Mesenchymal stem cell (in vitro differentiated cells and primary cell): ENCODE results near the gene RIMS1.

Experiments
- DNase-seq: peaks from one replicate; pipeline ENCODE4 v3.0.0-alpha.2; 2013
- H2AFZ ChIP-seq: one replicate; pipeline ENCODE4 v1.6.1; 2013; ENCODE audit warnings: low read depth, mild to moderate bottlenecking, control low read depth, inconsistent platforms, low read length, moderate library complexity
- H2AK5ac ChIP-seq: 2 replicates; pipeline ENCODE4 v1.6.1; 2013; ENCODE audit warnings: low read length, moderate library complexity, mild to moderate bottlenecking, inconsistent platforms; ENCODE audit not compliant: severe bottlenecking
- H2BK120ac ChIP-seq: one replicate; pipeline ENCODE4 v1.6.1; 2013; ENCODE audit warnings: low read depth, mild to moderate bottlenecking, inconsistent platforms, low read length, moderate library complexity
- H2BK12ac ChIP-seq, 2 experiments: one replicate each; pipeline ENCODE4 v1.6.1; 2013; ENCODE audit warnings: inconsistent platforms in 2 of 2, low read length in 2 of 2, mild to moderate bottlenecking in 2 of 2, moderate library complexity in 2 of 2, control low read depth in 1 of 2
- H2BK15ac ChIP-seq: one replicate; pipeline ENCODE4 v1.6.1; 2013; ENCODE audit warnings: mild to moderate bottlenecking, low read depth, inconsistent platforms; ENCODE audit not compliant: poor library complexity, severe bottlenecking
- H2BK5ac ChIP-seq: 2 replicates; pipeline ENCODE4 v1.6.1; 2013; ENCODE audit warnings: low read depth, mild to moderate bottlenecking, low read length, control low read depth, inconsistent platforms; ENCODE audit not compliant: poor library complexity, severe bottlenecking
- H3K14ac ChIP-seq, 2 experiments: one replicate each; pipeline ENCODE4 v1.6.1; 2013; ENCODE audit warnings: inconsistent platforms in 2 of 2, low read length in 2 of 2, control low read depth in 1 of 2, mild to moderate bottlenecking in 1 of 2, moderate library complexity in 1 of 2
- H3K18ac ChIP-seq, 2 experiments: one replicate each; pipeline ENCODE4 v1.6.1; 2013; ENCODE audit warnings: inconsistent platforms in 2 of 2, low read length in 2 of 2, control low read depth in 1 of 2, low read depth in 1 of 2, mild to moderate bottlenecking in 1 of 2
- H3K23ac ChIP-seq, 2 experiments: one replicate each; pipeline ENCODE4 v1.6.1; 2013; ENCODE audit warnings: inconsistent platforms in 2 of 2, low read length in 2 of 2, mild to moderate bottlenecking in 2 of 2, moderate library complexity in 2 of 2, control low read depth in 1 of 2
- H3K27ac ChIP-seq: 2 replicates; pipeline ENCODE4 v1.5.1; 2013; ENCODE audit warnings: mild to moderate bottlenecking, moderate library complexity, low read length, control low read depth, inconsistent platforms; ENCODE audit not compliant: poor library complexity, severe bottlenecking
- H3K27me3 ChIP-seq, 2 experiments: 2 replicates each; pipeline versions ENCODE4 v1.6.1 to v1.7.0; 2013; ENCODE audit warnings: low read length in 2 of 2, mild to moderate bottlenecking in 2 of 2, moderate library complexity in 2 of 2, control low read depth in 1 of 2, inconsistent platforms in 1 of 2; ENCODE audit not compliant: control insufficient read depth in 1 of 2, insufficient read depth in 1 of 2
- H3K36me3 ChIP-seq, 2 experiments: 2 replicates each; pipeline versions ENCODE4 v1.6.1 to v1.7.0; 2013; ENCODE audit warnings: low read length in 2 of 2, control low read depth in 1 of 2, inconsistent platforms in 1 of 2, low read depth in 1 of 2, mild to moderate bottlenecking in 1 of 2; ENCODE audit not compliant: insufficient read depth in 2 of 2, control insufficient read depth in 1 of 2
- H3K4ac ChIP-seq, 2 experiments: one replicate each; pipeline ENCODE4 v1.6.1; 2013; ENCODE audit warnings: inconsistent platforms in 2 of 2, low read length in 2 of 2, mild to moderate bottlenecking in 2 of 2, moderate library complexity in 2 of 2, control low read depth in 1 of 2, low read depth in 1 of 2
- H3K4me1 ChIP-seq: 2 replicates; pipeline ENCODE4 v1.6.1; 2013; ENCODE audit warnings: low read depth, low read length, control low read depth; ENCODE audit not compliant: control insufficient read depth, insufficient read depth
- H3K4me2 ChIP-seq: 2 replicates; pipeline ENCODE4 v1.6.1; 2013; ENCODE audit warnings: low read length, mild to moderate bottlenecking, inconsistent platforms; ENCODE audit not compliant: poor library complexity, severe bottlenecking
- H3K4me3 ChIP-seq, 2 experiments: 2 replicates each; pipeline versions ENCODE4 v1.5.1 to v1.7.0; 2013; ENCODE audit warnings: low read length in 2 of 2, mild to moderate bottlenecking in 2 of 2, control low read depth in 1 of 2, low read depth in 1 of 2; ENCODE audit not compliant: insufficient read depth in 1 of 2
- H3K79me1 ChIP-seq: replicated peaks from 2 replicates; pipeline ENCODE4 v1.6.1; 2013; ENCODE audit warnings: mild to moderate bottlenecking, control low read depth, low read length, inconsistent platforms; ENCODE audit not compliant: poor library complexity, severe bottlenecking
- H3K9ac ChIP-seq: 2 replicates; pipeline ENCODE4 v1.7.0; 2013; ENCODE audit warnings: mild to moderate bottlenecking, low read length, moderate library complexity
- H3K9me3 ChIP-seq: 2 replicates; pipeline ENCODE4 v1.7.0; 2013; ENCODE audit warnings: mild to moderate bottlenecking, low read length; ENCODE audit not compliant: control insufficient read depth
- H4K8ac ChIP-seq: one replicate; pipeline ENCODE4 v1.6.1; 2013; ENCODE audit warnings: inconsistent platforms, mild to moderate bottlenecking, low read length, moderate library complexity
- H4K91ac ChIP-seq: one replicate; pipeline ENCODE4 v1.6.1; 2013; ENCODE audit warnings: mild to moderate bottlenecking, low read length, inconsistent platforms
- WGBS: methylation state at CpG from one replicate; pipeline ENCODE4 v1.1.7; 2013; ENCODE audit warnings: mixed read lengths; 5-methylcytosine and 5-hydroxymethylcytosine counted together

Gene RIMS1

DNA sequence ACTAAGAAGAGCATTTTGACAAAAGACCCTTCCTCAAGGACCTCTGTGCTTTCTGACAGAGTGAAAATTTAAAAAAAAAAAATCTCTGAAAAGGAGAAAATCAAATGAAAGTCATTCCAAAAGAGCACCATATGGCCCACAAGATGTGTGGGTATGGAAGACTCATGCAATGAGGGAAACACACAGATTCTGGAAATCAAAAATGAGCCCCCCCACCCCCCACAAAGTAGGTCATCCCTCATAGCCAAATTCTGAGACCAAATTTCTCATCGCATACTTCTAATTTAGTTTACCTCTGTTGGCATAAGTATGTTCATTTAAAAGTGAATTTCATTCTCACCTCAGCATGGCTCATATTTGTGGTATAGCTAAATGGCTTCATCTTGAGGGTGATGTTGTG, 554.3 kb downstream of the RIMS1 start:
- H2AK5ac ChIP-seq: no peak overlapping the region
- H3K4me1 ChIP-seq: no peaks in the 10 kb centered on the region
- WGBS: no CpG with 5 or more reads among the region's 1 CpG
- no peak overlapping the region for H4K91ac ChIP-seq
- H2AFZ ChIP-seq: no peak overlapping the region
- H4K8ac ChIP-seq: no peak overlapping the region
- H2BK120ac ChIP-seq: no peak overlapping the region
- H3K36me3 ChIP-seq: no peaks in the 10 kb centered on the region
- H3K27ac ChIP-seq: no peak overlapping the region
- no peak overlapping the region for H3K14ac ChIP-seq
- H3K23ac ChIP-seq: no peak overlapping the region
- no peak overlapping the region for H3K4me2 ChIP-seq
- H3K4me3 ChIP-seq: no peak overlapping the region
- H3K79me1 ChIP-seq: no peaks in the 10 kb centered on the region
- peaks cover 6 to 12% of the 10 kb centered on the region in 2 experiments for H3K27me3 ChIP-seq
- no peak overlapping the region for H3K9ac ChIP-seq
- no peak overlapping the region for H2BK15ac ChIP-seq
- no peak for DNase-seq
- no peak overlapping the region for H2BK12ac ChIP-seq
- no peak overlapping the region for H3K4ac ChIP-seq
- no peak overlapping the region for H3K18ac ChIP-seq
- H2BK5ac ChIP-seq: no peak overlapping the region
- H3K9me3 ChIP-seq: no peaks in the 10 kb centered on the region

DNA sequence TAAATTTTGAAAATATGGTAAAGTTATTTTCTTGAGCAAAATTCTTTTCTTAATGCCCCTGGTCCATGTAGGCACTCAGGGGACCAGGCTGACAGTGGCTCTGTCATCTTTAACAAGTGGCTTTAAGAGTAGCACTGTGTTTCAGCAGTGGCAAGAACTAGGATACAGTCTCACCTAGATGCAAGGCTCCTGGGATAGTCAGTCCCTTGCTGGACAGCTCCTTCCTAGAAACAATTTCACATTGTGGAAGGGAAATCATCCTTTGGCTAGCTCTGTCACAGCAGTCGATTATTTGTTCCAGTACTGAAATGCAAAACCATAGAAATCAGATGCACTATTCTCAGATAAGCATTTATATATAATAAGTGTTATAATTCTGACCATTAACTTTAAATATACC, 560.1 kb downstream of the RIMS1 start:
- H2BK120ac ChIP-seq: no peak overlapping the region
- DNase-seq: no peak
- H3K4me2 ChIP-seq: no peak overlapping the region
- no peak overlapping the region for H3K23ac ChIP-seq
- no peak overlapping the region for H2AFZ ChIP-seq
- H3K4ac ChIP-seq: no peak overlapping the region
- 100% methylated on average over 1 of the region's 1 CpG for WGBS
- H2AK5ac ChIP-seq: no peak overlapping the region
- H3K4me1 ChIP-seq: no peaks in the 10 kb centered on the region
- H3K79me1 ChIP-seq: no peaks in the 10 kb centered on the region
- no peak overlapping the region for H2BK5ac ChIP-seq
- no peaks in the 10 kb centered on the region for H3K9me3 ChIP-seq
- no peak overlapping the region for H3K27ac ChIP-seq
- no peak overlapping the region for H3K14ac ChIP-seq
- H4K91ac ChIP-seq: no peak overlapping the region
- no peak overlapping the region for H3K9ac ChIP-seq
- H3K4me3 ChIP-seq: no peak overlapping the region
- H3K27me3 ChIP-seq: no peaks in the 10 kb centered on the region
- H3K36me3 ChIP-seq: no peaks in the 10 kb centered on the region
- H2BK12ac ChIP-seq: no peak overlapping the region
- no peak overlapping the region for H3K18ac ChIP-seq
- H2BK15ac ChIP-seq: no peak overlapping the region
- H4K8ac ChIP-seq: no peak overlapping the region
